SK-N-SH treated with all-trans-retinoic acid at 6 μM for 48 hours (cell line): ENCODE results near the gene TGFBR3.

ENCODE experiments used
- ATAC-seq: fragments of 200-7000 bp; cut with Tn5 transposase; 3 replicates; pipeline ENCODE4 v1.9.1; 2020; ENCODE audit warnings: mild to moderate bottlenecking, moderate library complexity
- BACH2 ChIP-seq: fragments of 250-450 bp; sonication (Bioruptor Pico); IDR thresholded peaks from 2 replicates; pipeline ENCODE4 v1.9.0; 2021; ENCODE audit warnings: mild to moderate bottlenecking, borderline replicate concordance
- CSDC2 ChIP-seq: fragments of 250-450 bp; sonication (Bioruptor Pico); IDR thresholded peaks from 2 replicates; pipeline ENCODE4 v1.5.0; 2020; ENCODE audit warnings: mild to moderate bottlenecking, moderate library complexity
- ESRRG ChIP-seq: fragments of 250-450 bp; sonication (Bioruptor Pico); IDR thresholded peaks from 2 replicates; pipeline ENCODE4 v1.6.1; 2021; ENCODE audit warnings: mild to moderate bottlenecking
- GLIS3 ChIP-seq: fragments of 250-450 bp; sonication (Bioruptor Pico); IDR thresholded peaks from 2 replicates; pipeline ENCODE4 v1.5.0; 2020; ENCODE audit warnings: mild to moderate bottlenecking, moderate library complexity
- OSR1 ChIP-seq: fragments of 250-450 bp; sonication (Bioruptor Pico); IDR thresholded peaks from 2 replicates; pipeline ENCODE4 v1.8.0; 2022; ENCODE audit warnings: moderate library complexity, mild to moderate bottlenecking, inconsistent platforms
- PPARA ChIP-seq: fragments of 250-450 bp; sonication (Bioruptor Pico); IDR thresholded peaks from 2 replicates; pipeline ENCODE4 v1.5.0; 2020; ENCODE audit warnings: mild to moderate bottlenecking, borderline replicate concordance
- RARB ChIP-seq: fragments of 250-450 bp; sonication (Bioruptor Pico); IDR thresholded peaks from 2 replicates; pipeline ENCODE4 v1.8.0; 2021; ENCODE audit warnings: mild to moderate bottlenecking, moderate library complexity
- SNAI2 ChIP-seq: fragments of 250-450 bp; sonication (Bioruptor Pico); IDR thresholded peaks from 2 replicates; pipeline ENCODE4 v1.5.0; 2020; ENCODE audit warnings: mild to moderate bottlenecking, moderate library complexity
- TCF4 ChIP-seq: fragments of 250-450 bp; sonication (Bioruptor Pico); IDR thresholded peaks from 2 replicates; pipeline ENCODE4 v1.8.0; 2021; ENCODE audit warnings: mild to moderate bottlenecking, moderate library complexity, borderline replicate concordance
- TOX ChIP-seq: fragments of 250-450 bp; sonication (Bioruptor Pico); IDR thresholded peaks from 2 replicates; pipeline ENCODE4 v1.8.0; 2021; ENCODE audit warnings: mild to moderate bottlenecking, moderate library complexity, borderline replicate concordance
- ZC3H10 ChIP-seq: fragments of 250-450 bp; sonication (Bioruptor Pico); IDR thresholded peaks from 2 replicates; pipeline ENCODE4 v1.5.1; 2021; ENCODE audit warnings: mild to moderate bottlenecking, moderate library complexity
- ZFP3 ChIP-seq: fragments of 250-450 bp; sonication (Bioruptor Pico); IDR thresholded peaks from 2 replicates; pipeline ENCODE4 v1.5.0; 2020; ENCODE audit warnings: mild to moderate bottlenecking, moderate library complexity
- TF ChIP-seq, protein P1 (sequence below): fragments of 250-450 bp; sonication (Bioruptor Pico); IDR thresholded peaks from 2 replicates; pipeline ENCODE4 v1.5.1; 2021; ENCODE audit warnings: mild to moderate bottlenecking, moderate library complexity
- TF ChIP-seq, protein P2 (sequence below): fragments of 250-450 bp; sonication (Bioruptor Pico); IDR thresholded peaks from 2 replicates; pipeline ENCODE4 v1.5.1; 2020; ENCODE audit warnings: low read depth, mild to moderate bottlenecking, moderate library complexity
- TF ChIP-seq, protein P3 (sequence below): fragments of 250-450 bp; sonication (Bioruptor Pico); IDR thresholded peaks from 2 replicates; pipeline ENCODE4 v1.5.0; 2020; ENCODE audit warnings: mild to moderate bottlenecking, moderate library complexity

TGFBR3 gene

DNA sequence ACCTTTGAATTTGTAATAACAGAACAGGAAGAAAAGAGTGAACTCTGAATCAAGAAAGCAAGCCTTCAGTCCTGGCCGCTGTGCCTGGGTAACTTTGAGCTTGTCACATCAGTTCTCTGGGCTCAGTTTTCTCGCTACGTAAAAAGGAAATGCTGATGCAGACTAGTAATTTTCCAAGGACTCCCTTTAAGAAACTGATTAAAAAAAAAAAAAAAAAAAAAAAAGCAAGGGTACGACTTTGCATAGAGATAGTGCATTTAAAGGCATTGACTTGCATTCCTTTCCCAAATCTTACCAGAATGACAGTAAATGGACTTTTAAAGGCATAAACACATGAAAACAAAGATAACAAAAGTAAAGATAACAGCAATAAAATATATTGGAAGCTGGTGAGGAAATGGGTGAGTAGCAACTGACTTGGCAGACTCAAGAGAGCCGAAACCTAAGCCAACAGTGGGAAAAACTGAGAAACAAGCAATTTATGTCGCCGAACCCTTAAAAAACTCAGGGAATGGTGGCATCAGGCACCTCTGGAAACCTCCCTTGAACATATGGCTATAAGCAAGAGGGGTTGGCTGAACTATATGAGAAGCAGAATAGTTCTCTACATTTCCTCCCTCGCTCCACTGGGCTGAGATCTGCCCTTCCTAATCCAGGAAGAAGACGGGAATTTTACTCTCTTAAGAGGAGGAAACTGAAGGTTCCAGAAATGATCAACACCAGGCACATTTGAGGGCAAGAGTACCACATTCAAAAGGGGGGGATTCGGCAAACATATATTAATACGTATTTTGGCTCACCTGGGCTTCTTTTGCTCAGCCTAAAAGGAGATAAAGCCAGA lies 196.1 kb downstream of the TGFBR3 start (continued):
- TF ChIP-seq ESRRG (CRISPR knock-in tag) = no peak

DNA sequence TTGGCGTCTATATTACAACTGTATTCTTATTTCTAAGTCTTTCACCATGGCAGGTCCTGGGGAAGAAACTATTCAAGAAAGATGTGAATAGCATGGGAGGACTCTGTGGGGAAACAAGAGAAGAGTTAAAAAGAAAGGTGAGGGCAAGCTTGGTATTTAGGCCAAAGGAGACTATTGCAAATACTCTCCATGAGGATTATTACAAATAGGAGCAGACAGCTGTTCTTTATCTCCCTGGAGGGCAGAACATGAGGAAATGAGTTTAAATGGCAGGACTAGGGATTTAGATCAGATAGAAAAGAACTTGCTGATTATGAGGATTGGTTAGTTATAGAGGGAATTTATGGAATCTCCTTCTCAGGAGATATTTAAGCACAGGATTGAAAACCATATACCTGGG lies 198.5 kb downstream of the TGFBR3 start:
- TF ChIP-seq, protein P1, sequence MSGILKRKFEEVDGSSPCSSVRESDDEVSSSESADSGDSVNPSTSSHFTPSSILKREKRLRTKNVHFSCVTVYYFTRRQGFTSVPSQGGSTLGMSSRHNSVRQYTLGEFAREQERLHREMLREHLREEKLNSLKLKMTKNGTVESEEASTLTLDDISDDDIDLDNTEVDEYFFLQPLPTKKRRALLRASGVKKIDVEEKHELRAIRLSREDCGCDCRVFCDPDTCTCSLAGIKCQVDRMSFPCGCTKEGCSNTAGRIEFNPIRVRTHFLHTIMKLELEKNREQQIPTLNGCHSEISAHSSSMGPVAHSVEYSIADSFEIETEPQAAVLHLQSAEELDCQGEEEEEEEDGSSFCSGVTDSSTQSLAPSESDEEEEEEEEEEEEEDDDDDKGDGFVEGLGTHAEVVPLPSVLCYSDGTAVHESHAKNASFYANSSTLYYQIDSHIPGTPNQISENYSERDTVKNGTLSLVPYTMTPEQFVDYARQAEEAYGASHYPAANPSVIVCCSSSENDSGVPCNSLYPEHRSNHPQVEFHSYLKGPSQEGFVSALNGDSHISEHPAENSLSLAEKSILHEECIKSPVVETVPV (CRISPR knock-in tag) = no peak
- TF ChIP-seq CSDC2 (CRISPR knock-in tag) (no peak), SNAI2 (CRISPR knock-in tag) (no peak), OSR1 (no peak), BACH2 (CRISPR knock-in tag) (no peak), TOX (no peak), ZC3H10 (CRISPR knock-in tag) (no peak), RARB (CRISPR knock-in tag) (no peak)
- TF ChIP-seq, protein P2, sequence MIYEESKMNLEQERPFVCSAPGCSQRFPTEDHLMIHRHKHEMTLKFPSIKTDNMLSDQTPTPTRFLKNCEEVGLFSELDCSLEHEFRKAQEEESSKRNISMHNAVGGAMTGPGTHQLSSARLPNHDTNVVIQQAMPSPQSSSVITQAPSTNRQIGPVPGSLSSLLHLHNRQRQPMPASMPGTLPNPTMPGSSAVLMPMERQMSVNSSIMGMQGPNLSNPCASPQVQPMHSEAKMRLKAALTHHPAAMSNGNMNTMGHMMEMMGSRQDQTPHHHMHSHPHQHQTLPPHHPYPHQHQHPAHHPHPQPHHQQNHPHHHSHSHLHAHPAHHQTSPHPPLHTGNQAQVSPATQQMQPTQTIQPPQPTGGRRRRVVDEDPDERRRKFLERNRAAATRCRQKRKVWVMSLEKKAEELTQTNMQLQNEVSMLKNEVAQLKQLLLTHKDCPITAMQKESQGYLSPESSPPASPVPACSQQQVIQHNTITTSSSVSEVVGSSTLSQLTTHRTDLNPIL (CRISPR knock-in tag) = no peak
- TF ChIP-seq, protein P3, sequence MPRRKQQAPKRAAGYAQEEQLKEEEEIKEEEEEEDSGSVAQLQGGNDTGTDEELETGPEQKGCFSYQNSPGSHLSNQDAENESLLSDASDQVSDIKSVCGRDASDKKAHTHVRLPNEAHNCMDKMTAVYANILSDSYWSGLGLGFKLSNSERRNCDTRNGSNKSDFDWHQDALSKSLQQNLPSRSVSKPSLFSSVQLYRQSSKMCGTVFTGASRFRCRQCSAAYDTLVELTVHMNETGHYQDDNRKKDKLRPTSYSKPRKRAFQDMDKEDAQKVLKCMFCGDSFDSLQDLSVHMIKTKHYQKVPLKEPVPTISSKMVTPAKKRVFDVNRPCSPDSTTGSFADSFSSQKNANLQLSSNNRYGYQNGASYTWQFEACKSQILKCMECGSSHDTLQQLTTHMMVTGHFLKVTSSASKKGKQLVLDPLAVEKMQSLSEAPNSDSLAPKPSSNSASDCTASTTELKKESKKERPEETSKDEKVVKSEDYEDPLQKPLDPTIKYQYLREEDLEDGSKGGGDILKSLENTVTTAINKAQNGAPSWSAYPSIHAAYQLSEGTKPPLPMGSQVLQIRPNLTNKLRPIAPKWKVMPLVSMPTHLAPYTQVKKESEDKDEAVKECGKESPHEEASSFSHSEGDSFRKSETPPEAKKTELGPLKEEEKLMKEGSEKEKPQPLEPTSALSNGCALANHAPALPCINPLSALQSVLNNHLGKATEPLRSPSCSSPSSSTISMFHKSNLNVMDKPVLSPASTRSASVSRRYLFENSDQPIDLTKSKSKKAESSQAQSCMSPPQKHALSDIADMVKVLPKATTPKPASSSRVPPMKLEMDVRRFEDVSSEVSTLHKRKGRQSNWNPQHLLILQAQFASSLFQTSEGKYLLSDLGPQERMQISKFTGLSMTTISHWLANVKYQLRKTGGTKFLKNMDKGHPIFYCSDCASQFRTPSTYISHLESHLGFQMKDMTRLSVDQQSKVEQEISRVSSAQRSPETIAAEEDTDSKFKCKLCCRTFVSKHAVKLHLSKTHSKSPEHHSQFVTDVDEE (CRISPR knock-in tag) = no peak
- no peak for ATAC-seq

DNA sequence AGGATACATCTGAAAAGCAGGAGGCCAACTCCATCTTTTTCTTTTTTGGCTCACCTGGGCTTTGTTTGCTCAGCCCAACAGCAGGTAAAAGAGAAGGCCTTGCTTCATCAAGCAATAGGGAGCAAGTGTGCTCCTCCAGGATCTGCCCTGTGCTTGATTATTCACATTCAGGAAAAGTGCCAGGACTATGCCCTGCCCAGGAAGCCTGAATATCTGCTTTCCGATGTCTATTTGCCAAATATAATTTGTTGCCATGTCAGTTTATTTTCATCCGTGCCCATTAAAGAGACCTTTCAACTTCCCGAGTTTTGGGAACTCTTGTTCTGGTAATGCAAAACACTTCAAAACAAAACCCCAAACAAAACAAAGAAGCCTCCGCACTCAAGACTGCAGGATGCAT lies 200.0 kb downstream of the TGFBR3 start:
- TF ChIP-seq RARB (CRISPR knock-in tag) (no peak), OSR1 (no peak), ESRRG (CRISPR knock-in tag) (no peak), ZFP3 (no peak), GLIS3 (CRISPR knock-in tag) (no peak), PPARA (CRISPR knock-in tag) (no peak), SNAI2 (CRISPR knock-in tag) (no peak), BACH2 (CRISPR knock-in tag) (no peak), CSDC2 (CRISPR knock-in tag) (no peak), ZC3H10 (CRISPR knock-in tag) (no peak), TOX (no peak), TCF4 (CRISPR knock-in tag) (no peak)
- TF ChIP-seq, protein P3 (CRISPR knock-in tag) = no peak
- TF ChIP-seq, protein P2 (CRISPR knock-in tag) = no peak
- TF ChIP-seq, protein P1 (CRISPR knock-in tag) = no peak
- ATAC-seq = no peak
